Adrenal gland (tissue), 12 donors: ENCODE measurements around the gene SLC10A2. TPM values are rescaled to one million over a fixed set of nuclear protein-coding genes. Genes with fewer than 3 reads are reported as not detected.

Experiments used
- DNase-seq, 7 donors: peaks; one replicate each; pipeline ENCODE4 v3.0.0-alpha.2; 2019 to 2020
- H3K27ac ChIP-seq, 5 donors: fragments of 200-600 bp; sonication (generic) in 4 of 5; 1 replicate in 3 of 5; 2 replicates in 2 of 5; pipeline versions ENCODE4 v1.5.1 to v1.8.0; 2016 to 2020; ENCODE audit warnings: mild to moderate bottlenecking in 1 of 5
- H3K27me3 ChIP-seq: fragments of 200-600 bp; 2 replicates; pipeline ENCODE4 v1.8.0; 2021
- H3K36me3 ChIP-seq, 2 donors: fragments of 200-600 bp; replicated peaks in 1 of 2; 1 replicate in 1 of 2; 2 replicates in 1 of 2; pipeline versions ENCODE4 v1.5.1 to v1.8.0; 2018 to 2022
- H3K4me1 ChIP-seq, 2 donors: fragments of 200-600 bp; replicated peaks in 1 of 2; 1 replicate in 1 of 2; 2 replicates in 1 of 2; pipeline versions ENCODE4 v1.5.1 to v1.8.0; 2018 to 2021
- H3K4me3 ChIP-seq, 4 donors: fragments of 200-600 bp; sonication (generic) in 3 of 4; one replicate each; pipeline ENCODE4 v1.5.1; 2016 to 2018
- H3K9me3 ChIP-seq, 3 donors: fragments of 200-600 bp; sonication (generic) in 1 of 3; replicated peaks in 1 of 3; 1 replicate in 2 of 3; 2 replicates in 1 of 3; pipeline versions ENCODE4 v1.5.1 to v1.8.0; 2016 to 2021
- POLR2A ChIP-seq, 2 donors: fragments of 450-650 bp; IDR thresholded peaks; one replicate each; pipeline ENCODE4 v1.6.1; 2017; ENCODE audit warnings: antibody characterized with exemption in 2 of 2, mild to moderate bottlenecking in 2 of 2, moderate library complexity in 1 of 2
- WGBS, 4 donors: extraction: QIAGEN DNeasy Blood & Tissue Kit in 2 of 4; methylation state at CpG; one replicate each; pipeline versions ENCODE4 v1.1.5 to v1.1.7; 2013 to 2017; 5-methylcytosine and 5-hydroxymethylcytosine counted together
- intact Hi-C, 2 donors: fragments of 100-400 bp; cut with DNase I; formaldehyde crosslinking; loops; one replicate each; pipeline versions ENCODE4 v1.14.1 to v1.15.0; 2022 to 2023
- polyA plus RNA-seq, 3 donors: library from polyadenylated mRNA; stranded (reverse); fragments of 200-250 nt in 2 of 3; fragments of 350-450 nt in 1 of 3; fragmentation: Illumina TruSeq in 1 of 3; extraction: RNeasy Lipid Tissue Mini Kit (QIAGEN cat#74804) in 1 of 3; gene quantifications; one replicate each; pipeline ENCODE4 v1.2.3, GENCODE V29; 2013 to 2014
- total RNA-seq, 9 donors: library from RNA; depleted of rRNA in 4 of 9; stranded (reverse); fragments of >200 nt in 4 of 9; fragments of 120-200 nt in 1 of 9; fragmentation: NEBNext Ultra II Directional in 1 of 9; extraction: Animal tissue kit (Norgen Biotek cat#: 25700) in 1 of 9; gene quantifications; one replicate each; pipeline versions ENCODE4 v1.1.0 to v1.2.4, GENCODE V29; 2013 to 2023
- TF ChIP-seq, protein P1 (sequence below), 6 experiments: fragments of 450-650 bp in 4 of 6; fragments of 200-600 bp in 2 of 6; sonication (generic) in 1 of 6; IDR thresholded peaks; 1 replicate in 5 of 6; 2 replicates in 1 of 6; pipeline versions ENCODE4 v1.5.1 to v1.8.0; 2016 to 2021; ENCODE audit warnings: antibody characterized with exemption in 6 of 6, mild to moderate bottlenecking in 2 of 6, moderate library complexity in 1 of 6
- donor health status: healthy with polysubstance abuse.
- donor health status: Bipolar disorder and iron deficiency.
- donor health status: DM: yes; HTN: yes; CAD: no.
- donor health status: DM: no; HTN: no; CAD: no.
- donor health status: DM: no; HTN: no; CAD: no.
- donor health status: DM: yes; HTN: yes; CAD: no.

The SLC10A2 gene
- total and polyA plus RNA-seq, 12 donors = not detected

GRCh38 chr13:103029798-103030197 lies 36.4 kb downstream of the SLC10A2 start:
- intact Hi-C loops = no loop called here
- WGBS, 4 donors = 85 to 100% (median 93%) methylated on average over 1 to 2 of the region's 2 CpGs
- TF ChIP-seq POLR2A (IDR thresholded peaks at IDR 0.05) = no peak
- TF ChIP-seq, protein P1, sequence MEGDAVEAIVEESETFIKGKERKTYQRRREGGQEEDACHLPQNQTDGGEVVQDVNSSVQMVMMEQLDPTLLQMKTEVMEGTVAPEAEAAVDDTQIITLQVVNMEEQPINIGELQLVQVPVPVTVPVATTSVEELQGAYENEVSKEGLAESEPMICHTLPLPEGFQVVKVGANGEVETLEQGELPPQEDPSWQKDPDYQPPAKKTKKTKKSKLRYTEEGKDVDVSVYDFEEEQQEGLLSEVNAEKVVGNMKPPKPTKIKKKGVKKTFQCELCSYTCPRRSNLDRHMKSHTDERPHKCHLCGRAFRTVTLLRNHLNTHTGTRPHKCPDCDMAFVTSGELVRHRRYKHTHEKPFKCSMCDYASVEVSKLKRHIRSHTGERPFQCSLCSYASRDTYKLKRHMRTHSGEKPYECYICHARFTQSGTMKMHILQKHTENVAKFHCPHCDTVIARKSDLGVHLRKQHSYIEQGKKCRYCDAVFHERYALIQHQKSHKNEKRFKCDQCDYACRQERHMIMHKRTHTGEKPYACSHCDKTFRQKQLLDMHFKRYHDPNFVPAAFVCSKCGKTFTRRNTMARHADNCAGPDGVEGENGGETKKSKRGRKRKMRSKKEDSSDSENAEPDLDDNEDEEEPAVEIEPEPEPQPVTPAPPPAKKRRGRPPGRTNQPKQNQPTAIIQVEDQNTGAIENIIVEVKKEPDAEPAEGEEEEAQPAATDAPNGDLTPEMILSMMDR (IDR thresholded peaks at IDR 0.05) = no peak

GRCh38 chr13:103022336-103022735 lies 43.9 kb downstream of the SLC10A2 start:
- Histone ChIP-seq H3K4me1 (no peaks in the 10 kb centered on the region), H3K27me3 (no peaks in the 10 kb centered on the region), H3K9me3 (no peaks in the 10 kb centered on the region), H3K27ac (no peak overlapping the region), H3K4me3 (no peak overlapping the region), H3K36me3 (no peaks in the 10 kb centered on the region)
- WGBS, 4 donors = 73 to 82% (median 78%) methylated on average over 3 of the region's 3 CpGs
- no peak for DNase-seq
- intact Hi-C loops = no loop called here
- TF ChIP-seq, protein P1 (IDR thresholded peaks at IDR 0.05) = no peak
- no peak for TF ChIP-seq POLR2A (IDR thresholded peaks at IDR 0.05)

More at GRCh38 chr13:103029798-103030197, 36.4 kb downstream of the SLC10A2 start:
- Histone ChIP-seq H3K4me1 (peaks cover 0 to 13% of the 10 kb centered on the region in 2 donors), H3K36me3 (no peaks in the 10 kb centered on the region), H3K4me3 (no peak overlapping the region), H3K27ac (no peak overlapping the region), H3K9me3 (no peaks in the 10 kb centered on the region), H3K27me3 (no peaks in the 10 kb centered on the region)
- DNase-seq = no peak

DNA sequence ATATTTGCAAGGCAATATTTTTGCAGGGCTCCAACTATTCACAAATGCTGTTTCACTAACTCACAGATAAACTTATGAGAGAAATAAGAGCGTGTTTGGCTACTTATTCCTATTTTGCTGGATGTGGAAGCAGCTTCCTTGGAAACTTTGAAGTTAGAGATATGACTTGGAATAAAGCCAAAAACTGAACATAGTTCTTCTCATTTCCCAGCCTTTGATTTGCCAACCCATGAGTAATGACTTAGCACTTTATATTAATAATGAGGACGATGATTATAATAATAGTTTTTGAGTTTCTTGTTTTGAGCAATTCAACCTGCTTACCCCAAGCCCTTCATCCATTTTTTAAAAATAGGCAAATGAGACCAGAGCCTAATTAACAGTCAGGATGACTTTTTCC lies 47.7 kb downstream of the SLC10A2 start:
- Histone ChIP-seq H3K27me3 (no peaks in the 10 kb centered on the region), H3K4me3 (no peak overlapping the region), H3K9me3 (no peaks in the 10 kb centered on the region), H3K4me1 (no peaks in the 10 kb centered on the region), H3K36me3 (no peaks in the 10 kb centered on the region), H3K27ac (no peak overlapping the region)
- TF ChIP-seq, protein P1 (IDR thresholded peaks at IDR 0.05) = no peak
- TF ChIP-seq POLR2A (IDR thresholded peaks at IDR 0.05) = no peak
- intact Hi-C loops = no loop called here
- WGBS, 4 donors = 23 to 41% (median 27%) methylated on average over 2 of the region's 2 CpGs
- no peak for DNase-seq

DNA sequence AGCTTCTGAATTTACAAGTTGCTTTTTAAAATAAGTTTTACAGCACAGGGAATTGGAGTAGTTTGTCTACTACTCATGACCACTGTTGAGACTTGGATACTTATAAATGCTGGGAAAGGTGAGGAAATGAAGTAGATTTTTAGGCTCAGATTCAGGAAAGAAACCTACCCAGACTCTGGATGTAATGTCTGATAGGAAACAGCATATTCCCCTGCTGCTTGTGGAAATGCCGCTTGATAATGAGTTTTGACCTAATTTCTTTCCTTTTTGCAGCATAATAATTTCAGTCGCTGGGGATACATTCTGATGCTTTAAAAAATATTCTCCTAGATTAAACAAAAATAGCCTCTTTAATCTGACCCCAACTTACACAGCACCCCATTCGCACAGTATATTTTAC lies 53.6 kb downstream of the SLC10A2 start:
- Histone ChIP-seq H3K4me1 (no peaks in the 10 kb centered on the region), H3K9me3 (no peaks in the 10 kb centered on the region), H3K36me3 (no peaks in the 10 kb centered on the region), H3K27me3 (no peaks in the 10 kb centered on the region), H3K27ac (no peak overlapping the region), H3K4me3 (no peak overlapping the region)
- WGBS, 4 donors = 87 to 94% (median 93%) methylated on average over 3 of the region's 3 CpGs
- intact Hi-C loops = no loop called here
- TF ChIP-seq, protein P1 (IDR thresholded peaks at IDR 0.05) = no peak
- no peak for TF ChIP-seq POLR2A (IDR thresholded peaks at IDR 0.05)
- DNase-seq = no peak
